HFFc6 (cell line): ENCODE results near the gene CUX1. TPM values are rescaled to one million over a fixed set of nuclear protein-coding genes. Genes with fewer than 3 reads are reported as not detected.
"Not testable (repeated sequence)": the region's sequence is repeated elsewhere in the genome, so short reads cannot be mapped to it uniquely, and the experiment has no call there.

Experiments used
- DNase-seq: peaks from one replicate; pipeline ENCODE4 v3.0.0-alpha.2; 2018
- H3K27ac Mint-ChIP-seq: 2 replicates; pipeline ENCODE4 v1.8.0; 2020; ENCODE audit warnings: mild to moderate bottlenecking, mixed read lengths
- H3K27me3 Mint-ChIP-seq: 2 replicates; pipeline ENCODE4 v1.8.0; 2021; ENCODE audit warnings: mild to moderate bottlenecking, moderate library complexity, mixed read lengths; ENCODE audit not compliant: insufficient read depth
- H3K36me3 Mint-ChIP-seq: 2 replicates; pipeline ENCODE4 v1.8.0; 2021; ENCODE audit warnings: low read depth, mixed read lengths
- H3K4me1 Mint-ChIP-seq: 2 replicates; pipeline ENCODE4 v1.8.0; 2020; ENCODE audit warnings: low read depth, mixed read lengths
- H3K4me3 Mint-ChIP-seq: 2 replicates; pipeline ENCODE4 v1.8.0; 2020; ENCODE audit warnings: mild to moderate bottlenecking, moderate library complexity, mixed read lengths
- H3K9me3 Mint-ChIP-seq: 2 replicates; pipeline ENCODE4 v1.8.0; 2020; ENCODE audit warnings: mild to moderate bottlenecking, mixed read lengths
- total RNA-seq, 6 experiments: library from RNA; stranded (reverse); fragmentation: NEBNext Ultra II Directional; extraction: Animal tissue kit (Norgen Biotek cat#: 25700); gene quantifications; 2 replicates in 1 of 6; 3 replicates in 5 of 6; pipeline ENCODE4 v1.2.3, GENCODE V29; 2021
- TF ChIP-seq, protein P1 (sequence below): fragments of 200-600 bp; sonication (generic); IDR thresholded peaks from 2 replicates; pipeline ENCODE4 v1.5.0; 2021; ENCODE audit warnings: antibody characterized with exemption, mild to moderate bottlenecking

Gene CUX1
- total RNA-seq, 6 experiments from 2014 or later = 46.9 to 64.2 (median 51.6) TPM

DNA sequence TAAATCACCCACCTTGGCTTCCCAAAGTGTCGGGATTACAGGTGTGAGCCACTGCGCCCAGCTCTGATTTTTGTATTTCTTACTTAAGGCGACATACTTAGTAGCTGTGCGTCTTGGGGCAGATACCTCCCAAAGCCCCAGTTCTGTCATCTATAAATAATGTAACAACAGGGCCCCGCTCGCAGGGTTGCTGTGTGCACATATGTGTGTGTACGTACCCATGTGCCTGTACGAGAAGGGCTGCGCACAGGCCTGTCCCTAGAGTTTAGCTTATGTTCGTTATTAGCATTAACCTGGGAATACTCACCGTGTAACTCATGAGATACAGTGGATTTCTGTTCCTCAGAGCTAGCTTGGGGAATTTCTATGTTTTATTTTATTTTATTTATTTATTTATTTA lies 103.6 kb downstream of the CUX1 start:
- no peak for DNase-seq
- H3K4me1 Mint-ChIP-seq = peaks cover 34% of the 10 kb centered on the region
- H3K9me3 Mint-ChIP-seq = no peaks in the 10 kb centered on the region
- no peak overlapping the region for H3K27ac Mint-ChIP-seq
- H3K4me3 Mint-ChIP-seq = no peak overlapping the region
- H3K36me3 Mint-ChIP-seq = peaks cover 17% of the 10 kb centered on the region
- TF ChIP-seq, protein P1, sequence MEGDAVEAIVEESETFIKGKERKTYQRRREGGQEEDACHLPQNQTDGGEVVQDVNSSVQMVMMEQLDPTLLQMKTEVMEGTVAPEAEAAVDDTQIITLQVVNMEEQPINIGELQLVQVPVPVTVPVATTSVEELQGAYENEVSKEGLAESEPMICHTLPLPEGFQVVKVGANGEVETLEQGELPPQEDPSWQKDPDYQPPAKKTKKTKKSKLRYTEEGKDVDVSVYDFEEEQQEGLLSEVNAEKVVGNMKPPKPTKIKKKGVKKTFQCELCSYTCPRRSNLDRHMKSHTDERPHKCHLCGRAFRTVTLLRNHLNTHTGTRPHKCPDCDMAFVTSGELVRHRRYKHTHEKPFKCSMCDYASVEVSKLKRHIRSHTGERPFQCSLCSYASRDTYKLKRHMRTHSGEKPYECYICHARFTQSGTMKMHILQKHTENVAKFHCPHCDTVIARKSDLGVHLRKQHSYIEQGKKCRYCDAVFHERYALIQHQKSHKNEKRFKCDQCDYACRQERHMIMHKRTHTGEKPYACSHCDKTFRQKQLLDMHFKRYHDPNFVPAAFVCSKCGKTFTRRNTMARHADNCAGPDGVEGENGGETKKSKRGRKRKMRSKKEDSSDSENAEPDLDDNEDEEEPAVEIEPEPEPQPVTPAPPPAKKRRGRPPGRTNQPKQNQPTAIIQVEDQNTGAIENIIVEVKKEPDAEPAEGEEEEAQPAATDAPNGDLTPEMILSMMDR = no peak
- peaks cover 2% of the 10 kb centered on the region for H3K27me3 Mint-ChIP-seq

DNA sequence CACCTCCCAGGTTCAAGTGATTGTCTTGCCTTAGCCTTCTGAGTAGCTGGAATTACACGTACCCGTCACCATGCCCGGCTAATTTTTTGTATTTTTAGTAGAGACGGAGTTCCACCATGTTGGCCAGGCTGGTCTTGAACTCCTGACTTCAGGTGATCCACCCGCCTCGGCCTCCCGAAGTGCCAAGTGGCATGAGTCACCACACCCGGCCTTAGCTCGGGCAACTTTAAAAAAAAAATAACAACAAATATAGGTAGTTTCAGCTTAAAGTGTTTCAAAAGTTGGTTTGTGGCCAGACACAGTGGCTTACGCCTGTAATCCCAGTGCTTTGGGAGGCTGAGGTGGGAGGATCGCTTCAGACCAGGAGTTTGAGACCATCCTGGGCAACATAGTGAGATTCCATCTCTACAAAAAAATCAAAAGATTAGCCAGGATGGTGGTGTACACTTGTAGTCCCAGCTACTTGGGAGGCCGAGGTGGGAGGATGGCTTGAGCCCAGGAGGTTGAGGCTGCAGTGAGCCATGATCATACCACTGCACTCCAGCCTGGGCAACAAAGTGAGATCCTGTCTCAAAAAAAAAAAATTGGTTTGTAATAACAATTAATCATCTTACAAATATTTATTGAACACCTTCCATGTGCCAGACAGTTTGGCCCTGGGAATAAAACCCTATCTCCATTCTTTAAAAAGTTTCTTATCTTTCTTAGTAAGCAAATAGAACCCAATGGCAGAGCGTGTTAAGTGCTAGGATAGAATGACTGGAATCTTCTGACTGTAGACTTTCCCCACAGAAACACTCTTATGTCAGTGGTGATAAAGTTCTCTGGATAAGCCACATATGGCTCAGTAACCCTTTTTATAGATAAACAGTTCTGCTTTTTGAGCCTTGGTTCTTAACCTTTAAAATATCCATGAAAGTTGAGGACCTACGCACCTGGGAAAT lies 104.4 kb downstream of the CUX1 start:
- peaks cover 16% of the 10 kb centered on the region for H3K36me3 Mint-ChIP-seq
- not testable (repeated sequence) for H3K27me3 Mint-ChIP-seq, H3K9me3 Mint-ChIP-seq
- peak; percentile 69 for DNase-seq
- peaks cover 34% of the 10 kb centered on the region for H3K4me1 Mint-ChIP-seq
- peak overlapping the region; percentile 94 for H3K27ac Mint-ChIP-seq
- H3K4me3 Mint-ChIP-seq = peak overlapping the region; percentile 11; the same call in 1 of the 2 replicates

GRCh38 chr7:101922631-101923601 lies 105.5 kb downstream of the CUX1 start:
- Mint-ChIP-seq H3K27me3 (peaks cover 2% of the 10 kb centered on the region), H3K4me1 (peaks cover 34% of the 10 kb centered on the region), H3K4me3 (peak overlapping the region; percentile 68), H3K36me3 (peaks cover 14% of the 10 kb centered on the region), H3K9me3 (no peaks in the 10 kb centered on the region), H3K27ac (peak overlapping the region; percentile 94)
- peak; percentile 48 for DNase-seq
- TF ChIP-seq, protein P1 = no peak

DNA sequence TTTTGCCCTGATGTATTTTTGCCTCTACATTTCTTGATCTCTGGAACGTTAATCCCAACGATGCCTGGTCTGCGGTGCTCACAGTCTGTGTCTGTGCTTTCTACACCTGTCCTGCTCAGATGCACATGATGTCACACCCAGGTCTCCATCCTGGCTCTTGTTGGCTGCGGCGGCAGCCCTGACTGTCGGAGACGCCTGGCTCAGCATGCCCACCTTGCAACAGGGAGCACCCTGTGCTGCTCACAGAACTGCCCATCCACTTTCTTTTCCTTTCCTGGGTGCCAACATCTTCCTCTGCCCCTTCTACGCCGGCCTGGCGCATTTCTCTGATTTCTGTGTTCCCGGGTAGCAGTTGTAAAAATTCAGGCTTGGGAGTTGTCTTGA lies 106.2 kb downstream of the CUX1 start:
- Mint-ChIP-seq H3K9me3 (no peaks in the 10 kb centered on the region), H3K4me3 (peak overlapping the region; percentile 68), H3K27ac (peak overlapping the region; percentile 94), H3K36me3 (peaks cover 14% of the 10 kb centered on the region), H3K27me3 (peaks cover 2% of the 10 kb centered on the region), H3K4me1 (peaks cover 34% of the 10 kb centered on the region)
- TF ChIP-seq, protein P1 = no peak
- no peak for DNase-seq

- peak; percentile 90 for DNase-seq
- Mint-ChIP-seq H3K27ac (peak overlapping the region; percentile 94), H3K36me3 (peaks cover 14% of the 10 kb centered on the region), H3K4me1 (peaks cover 34% of the 10 kb centered on the region), H3K27me3 (peaks cover 2% of the 10 kb centered on the region), H3K4me3 (peak overlapping the region; percentile 68), H3K9me3 (no peaks in the 10 kb centered on the region)
- TF ChIP-seq, protein P1 = no peak
Measured at GRCh38 chr7:101924171-101924570, 106.7 kb downstream of the CUX1 start.
